ENCODE measurements around the gene MROH2A.

The MROH2A gene

GRCh38 chr2:233882353-233882752 lies 104.2 kb downstream of the MROH2A start:
- DNase-seq = no peak
- H3K27me3 Mint-ChIP-seq (ENCODE audit: low read depth, poor library complexity) = peaks cover 38% of the 10 kb centered on the region
- H3K27ac Mint-ChIP-seq = no peak overlapping the region
- H3K4me1 Mint-ChIP-seq = no peaks in the 10 kb centered on the region
- no peak for TF ChIP-seq CTCF (IDR thresholded peaks at IDR 0.05)
- no peak overlapping the region for H3K4me3 Mint-ChIP-seq
- H3K36me3 Mint-ChIP-seq (ENCODE audit: low read depth) = no peaks in the 10 kb centered on the region
- peaks cover 48% of the 10 kb centered on the region for H3K9me3 Mint-ChIP-seq
